GM06990 (cell line): ENCODE data around the gene BACH2.

Experiments used
- DNase-seq: peaks from one replicate; pipeline ENCODE4 v3.0.0-alpha.2; 2011; ENCODE audit not compliant: insufficient read length; ENCODE audit errors: extremely low read depth
- H3K27me3 ChIP-seq: replicated peaks from 2 replicates; pipeline ENCODE4 v1.6.0; 2011; ENCODE audit warnings: low read length; ENCODE audit not compliant: control insufficient read depth, insufficient read depth
- H3K36me3 ChIP-seq: 2 replicates; pipeline ENCODE4 v1.5.1; 2011; ENCODE audit warnings: low read length; ENCODE audit not compliant: control insufficient read depth, insufficient read depth
- H3K4me3 ChIP-seq: replicated peaks from 2 replicates; pipeline ENCODE4 v1.5.1; 2011; ENCODE audit warnings: low read depth, mild to moderate bottlenecking, control low read depth, low read length
- CTCF ChIP-seq: IDR thresholded peaks from 2 replicates; pipeline ENCODE4 v1.5.1; 2011; ENCODE audit warnings: low read length, control low read depth, mild to moderate bottlenecking, inconsistent platforms; ENCODE audit not compliant: insufficient read depth, poor library complexity, severe bottlenecking

The BACH2 gene

DNA sequence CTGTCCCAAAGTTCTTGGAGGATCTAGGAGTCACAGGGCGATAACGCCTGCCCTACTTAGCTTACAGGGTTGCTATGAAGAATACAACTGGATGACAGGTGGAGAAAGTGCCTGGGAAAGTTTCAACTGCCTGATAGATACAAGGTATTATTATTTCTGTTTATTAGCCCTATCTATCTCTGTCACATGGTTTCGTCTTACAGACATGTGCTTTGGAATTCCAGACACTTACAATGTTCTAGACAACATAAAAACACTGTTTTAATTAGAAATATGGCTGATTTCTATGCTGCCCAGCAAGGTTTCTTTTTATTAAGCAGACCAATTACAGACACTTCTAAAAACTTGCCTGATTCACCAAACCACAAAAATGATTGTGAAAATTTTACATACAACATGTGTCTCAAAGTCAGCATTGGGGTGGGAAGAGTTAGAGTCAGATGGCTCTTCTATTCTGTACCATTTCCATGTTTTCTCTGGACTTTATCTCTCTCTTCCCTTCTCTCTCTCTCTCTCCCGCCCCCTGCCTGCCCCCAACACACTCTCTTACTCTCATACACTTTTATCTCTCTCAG lies 352.4 kb downstream of the BACH2 start:
- no peak overlapping the region for H3K4me3 ChIP-seq
- no peak for TF ChIP-seq CTCF
- DNase-seq: no peak
- no peaks in the 10 kb centered on the region for H3K36me3 ChIP-seq
- peaks cover 3% of the 10 kb centered on the region for H3K27me3 ChIP-seq

DNA sequence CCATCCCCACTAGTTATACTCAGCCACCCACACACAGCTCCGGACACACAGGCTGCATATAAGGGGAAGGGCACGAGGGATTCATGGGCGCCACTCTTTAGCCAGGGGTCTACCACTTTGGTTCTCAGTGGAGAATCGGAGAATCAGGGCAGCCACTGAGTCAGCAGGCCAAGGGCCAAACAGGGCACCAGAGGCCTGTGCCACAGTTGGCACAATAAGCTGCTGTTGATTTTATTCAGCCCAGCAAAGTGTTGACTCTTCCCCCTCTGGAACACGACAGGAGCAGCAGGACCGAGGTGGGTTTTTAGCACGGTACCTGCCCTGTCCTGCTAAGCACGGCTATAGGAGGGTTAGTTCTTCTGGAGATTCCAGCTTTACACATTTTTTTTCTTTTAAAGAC lies 354.0 kb downstream of the BACH2 start:
- TF ChIP-seq CTCF: no peak
- Histone ChIP-seq H3K4me3 (no peak overlapping the region), H3K27me3 (peaks cover 3% of the 10 kb centered on the region), H3K36me3 (no peaks in the 10 kb centered on the region)
- no peak for DNase-seq

- TF ChIP-seq CTCF: no peak
- H3K4me3 ChIP-seq: no peak overlapping the region
- peaks cover 3% of the 10 kb centered on the region for H3K27me3 ChIP-seq
- no peak for DNase-seq
- H3K36me3 ChIP-seq: no peaks in the 10 kb centered on the region
Measured at GRCh38 chr6:89941763-89942497, 354.7 kb downstream of the BACH2 start.

GRCh38 chr6:89941031-89941762 lies 355.4 kb downstream of the BACH2 start:
- no peak for TF ChIP-seq CTCF
- H3K4me3 ChIP-seq: no peak overlapping the region
- no peaks in the 10 kb centered on the region for H3K36me3 ChIP-seq
- DNase-seq: no peak
- H3K27me3 ChIP-seq: peaks cover 3% of the 10 kb centered on the region

DNA sequence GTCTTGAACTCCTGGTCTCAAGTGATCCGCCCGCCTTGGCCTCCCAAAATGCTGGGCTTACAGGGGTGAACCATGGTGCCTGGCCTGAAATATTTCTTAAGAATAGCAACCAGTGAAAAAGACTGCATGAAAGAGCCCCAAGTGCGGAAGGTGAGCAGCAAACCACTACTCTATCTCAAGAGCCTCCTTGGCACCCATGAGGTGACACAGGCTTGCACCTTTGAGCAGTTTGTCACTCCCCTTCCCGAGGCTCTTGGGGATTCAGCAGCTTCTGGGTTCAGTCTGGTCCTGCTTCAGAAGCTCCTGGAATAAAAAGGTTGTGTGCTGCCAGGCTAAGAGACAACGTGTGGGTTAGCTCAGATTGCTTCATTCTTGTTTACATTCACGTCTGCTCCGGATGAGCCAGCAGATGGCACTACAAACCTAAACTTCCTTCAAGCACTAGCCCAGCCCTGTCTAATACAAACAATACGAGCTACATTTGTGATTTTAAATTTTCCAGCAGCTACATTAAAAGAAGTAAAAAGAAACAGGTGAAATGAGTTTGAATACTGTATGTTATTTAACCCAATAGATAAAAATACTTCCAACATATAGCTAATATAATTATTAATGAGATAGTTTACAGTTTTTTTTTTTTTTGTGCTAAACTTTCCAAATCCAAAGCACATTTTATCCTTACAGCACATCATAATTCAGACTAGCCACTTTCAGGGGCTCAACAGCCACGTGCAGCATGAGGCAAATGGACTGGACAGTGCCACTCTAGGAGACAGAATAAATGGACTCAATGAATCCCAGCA lies 356.2 kb downstream of the BACH2 start:
- H3K27me3 ChIP-seq: peaks cover 3% of the 10 kb centered on the region
- peak; percentile 70 for TF ChIP-seq CTCF
- DNase-seq: no peak
- H3K4me3 ChIP-seq: no peak overlapping the region
- no peaks in the 10 kb centered on the region for H3K36me3 ChIP-seq
